NCI-H2171 treated with DMSO at 0.1 percent for 48 hours (cell line): ENCODE results near the gene SERPINB1.
"Not testable (repeated sequence)": the region's sequence is repeated elsewhere in the genome, so short reads cannot be mapped to it uniquely, and the experiment has no call there.

Source experiments
- DNase-seq: peaks from one replicate; lab custom pipeline; 2025; lab: John Stamatoyannopoulos, UW

SERPINB1 gene

DNA sequence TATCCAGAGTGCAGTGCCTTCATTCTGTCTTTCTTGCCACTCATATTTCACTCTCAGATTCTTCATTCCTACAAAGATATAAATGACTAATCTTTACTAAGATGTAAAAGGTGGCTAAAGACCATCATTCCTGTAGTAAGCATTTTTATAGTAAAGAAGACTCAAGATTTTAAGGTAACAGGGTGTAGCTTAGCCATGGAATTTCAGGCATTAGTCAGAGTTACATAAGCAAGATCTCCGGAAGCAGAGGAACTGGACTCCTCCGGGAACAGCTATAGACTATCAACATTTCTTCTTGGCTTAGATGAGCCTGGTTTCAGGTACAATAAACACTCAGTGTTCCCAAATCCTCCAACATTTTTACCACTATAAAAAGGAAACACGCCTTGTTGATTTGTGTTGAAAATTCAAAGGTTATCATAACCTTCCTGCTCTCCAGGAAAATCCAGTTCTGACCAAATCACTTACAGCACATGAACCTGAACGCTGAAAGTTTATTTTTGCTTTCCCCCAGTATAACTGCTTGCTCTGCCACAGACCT is 23.7 kb downstream of the SERPINB1 start:
- DNase-seq = no peak

DNA sequence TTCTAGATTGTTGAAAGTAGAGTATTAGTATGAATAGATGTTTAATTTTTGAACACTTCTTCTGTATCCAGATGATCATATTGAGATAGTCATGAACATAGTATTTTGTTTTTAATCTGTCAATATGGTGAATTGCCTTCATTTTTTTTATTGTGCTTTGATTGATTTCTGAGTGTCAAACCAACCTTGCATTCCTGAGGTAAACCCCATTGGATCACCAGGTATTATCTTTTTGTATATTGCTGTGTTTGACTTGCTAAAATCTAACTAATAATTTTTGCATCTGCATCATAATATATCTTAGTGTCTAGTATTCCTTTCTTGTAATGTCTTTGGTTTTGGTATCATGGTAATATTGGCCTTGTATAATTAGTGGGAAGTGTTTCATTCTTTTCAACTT is 25.5 kb downstream of the SERPINB1 start:
- no peak for DNase-seq

DNA sequence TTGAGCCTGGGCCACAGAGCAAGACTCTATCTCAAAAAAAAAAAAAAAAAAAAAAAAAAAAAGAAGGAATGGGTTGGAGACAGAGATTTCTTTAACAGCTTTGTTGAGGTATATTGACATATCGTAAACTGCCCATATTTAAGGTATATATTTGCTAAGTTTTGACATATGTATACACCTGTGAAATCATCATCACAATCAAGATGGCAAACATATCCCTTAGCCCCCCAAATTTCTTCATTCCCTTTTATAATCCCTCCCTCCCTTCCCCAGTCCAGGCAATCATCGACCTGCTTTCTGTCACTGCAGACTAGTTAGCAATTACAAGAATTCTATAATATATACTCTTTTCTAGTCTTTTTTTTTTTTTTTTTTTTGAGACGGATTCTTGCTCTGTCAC is 29.0 kb downstream of the SERPINB1 start:
- DNase-seq = no peak

DNA sequence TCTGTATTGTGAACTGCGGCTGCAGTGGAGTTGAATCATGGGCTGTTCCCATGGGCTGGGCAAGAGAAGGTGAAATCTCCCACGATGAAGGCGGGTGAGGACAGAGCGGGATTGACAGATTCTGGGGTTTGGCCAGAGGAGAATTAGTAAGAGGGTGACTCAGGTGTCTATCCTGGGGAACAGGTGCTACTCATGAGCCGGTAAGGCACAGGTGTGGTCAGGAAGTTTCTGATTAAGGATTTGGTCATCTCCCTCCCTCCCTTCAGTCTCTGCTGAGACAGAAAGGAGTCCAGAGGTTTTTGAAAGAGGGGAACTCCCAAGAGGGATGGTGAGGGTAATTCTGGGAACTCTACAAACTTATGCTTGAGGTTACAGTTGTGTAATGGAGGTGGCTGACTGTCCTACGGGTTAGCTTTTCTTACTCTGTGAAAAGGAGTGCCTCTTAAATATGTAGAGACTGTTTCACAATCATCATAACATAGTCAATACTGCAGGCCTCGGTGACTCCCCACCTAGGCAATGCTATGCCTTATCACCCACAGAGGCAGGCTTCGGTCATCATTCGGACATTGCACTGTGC is 31.5 kb downstream of the SERPINB1 start:
- no peak for DNase-seq

DNA sequence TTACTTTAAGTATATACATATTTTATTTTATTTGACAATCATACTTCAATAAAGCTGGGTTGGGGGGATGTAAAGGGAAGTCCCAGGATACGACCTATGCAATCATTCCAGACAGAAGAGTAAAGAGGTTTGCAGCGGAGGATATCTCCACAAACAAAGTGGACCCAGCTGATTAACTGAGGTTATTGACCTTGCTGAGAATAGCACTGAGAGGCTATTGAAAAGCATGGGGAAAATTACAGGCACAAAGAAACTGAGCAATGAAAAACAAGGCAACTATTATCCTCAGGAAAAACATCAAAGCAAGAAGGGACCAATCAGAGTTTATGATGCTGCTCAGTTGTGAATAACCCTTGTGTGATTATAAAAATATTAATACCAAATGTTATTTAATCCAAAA is 32.6 kb downstream of the SERPINB1 start:
- DNase-seq = no peak

DNA sequence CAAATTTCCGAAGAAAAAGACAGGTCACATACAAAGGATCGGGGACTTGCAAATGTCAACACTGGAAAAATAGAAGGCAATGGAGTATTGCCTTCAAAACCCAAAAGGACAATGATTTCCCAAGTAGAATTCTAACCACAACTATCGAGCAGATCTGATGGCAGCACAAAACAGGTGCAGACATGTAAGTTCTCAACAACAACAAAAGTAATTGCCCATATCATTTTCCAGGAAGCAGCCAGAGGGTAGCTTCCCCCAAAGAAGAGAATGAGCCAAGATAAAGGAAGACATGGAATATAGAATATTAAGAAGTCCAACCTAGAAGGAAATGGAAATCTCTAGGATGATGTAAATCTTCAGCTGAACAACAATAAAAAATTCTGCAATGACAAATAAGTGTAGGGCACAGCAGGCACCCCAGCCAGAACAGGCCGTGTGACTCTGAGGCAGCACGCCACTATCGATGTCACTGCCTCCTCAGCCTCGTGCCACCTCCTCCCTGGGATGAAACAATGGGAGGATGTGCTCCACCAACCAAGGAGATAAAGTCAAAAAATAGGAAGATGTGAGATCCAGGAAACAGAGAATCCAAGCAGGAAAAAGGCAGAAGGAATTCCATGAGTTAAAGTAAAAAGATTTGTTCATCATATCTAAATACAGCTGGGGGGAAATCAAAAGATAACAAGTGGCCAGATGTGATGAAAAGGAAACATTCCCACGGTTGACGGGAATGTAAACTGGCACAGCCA is 34.1 kb downstream of the SERPINB1 start:
- peak; percentile 70 for DNase-seq

DNA sequence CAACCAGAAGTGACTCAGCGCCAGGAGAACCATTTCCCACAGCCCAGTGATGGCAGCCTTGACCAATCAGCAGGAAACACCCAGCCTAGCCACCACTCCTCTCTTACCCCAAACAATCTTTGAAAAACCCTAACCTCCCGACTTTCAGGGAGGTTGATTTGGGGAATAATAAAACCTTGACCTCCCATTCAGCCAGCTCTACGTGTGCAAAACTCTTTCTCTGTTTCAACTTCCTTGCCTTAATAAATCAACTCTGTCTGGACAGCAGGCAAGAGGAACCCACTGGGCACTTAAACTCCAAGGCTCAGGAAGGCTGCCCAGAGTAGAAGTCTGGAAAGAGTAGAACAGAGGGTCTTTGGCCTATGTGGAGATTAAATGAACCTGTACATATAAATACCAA is 35.0 kb downstream of the SERPINB1 start:
- no peak for DNase-seq

DNA sequence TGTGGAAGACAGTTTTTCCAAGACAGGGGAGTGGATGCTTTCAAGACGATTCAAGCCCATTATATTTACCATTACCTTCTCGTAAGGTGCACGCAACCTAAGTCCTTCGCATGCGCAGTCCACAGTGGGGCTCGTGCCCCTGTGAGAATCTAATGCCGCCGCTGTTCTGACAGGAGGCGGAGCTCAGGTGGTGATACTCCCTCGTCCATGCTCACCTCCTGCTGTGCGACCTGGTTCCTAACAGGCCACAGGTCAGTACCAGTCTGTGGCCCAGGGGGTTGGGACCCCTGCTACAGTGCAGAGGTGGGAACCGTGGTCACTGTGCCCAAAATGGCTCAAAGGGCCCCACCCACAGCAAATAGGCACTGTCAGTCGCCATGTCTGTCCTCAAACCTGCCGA is 36.6 kb downstream of the SERPINB1 start:
- no peak for DNase-seq

DNA sequence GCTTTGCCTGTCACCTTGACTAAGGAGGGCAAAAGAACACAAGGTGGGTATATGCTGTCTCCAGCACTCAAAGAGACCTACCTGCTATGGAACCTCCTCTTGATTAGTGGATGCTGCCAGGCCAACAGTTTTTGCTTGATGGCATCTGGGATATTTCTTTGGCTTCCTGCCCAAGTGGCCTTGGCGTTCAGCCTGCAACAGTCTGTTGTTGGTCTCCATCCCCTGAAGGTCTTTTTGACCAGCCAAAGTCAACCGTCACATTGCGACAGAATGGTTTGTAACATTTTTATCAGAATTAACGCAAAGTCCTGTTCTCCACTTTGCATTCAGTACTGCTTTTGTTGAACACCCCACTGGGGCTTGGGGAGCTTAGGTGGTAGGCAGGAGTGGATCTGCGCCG is 37.1 kb downstream of the SERPINB1 start:
- no peak for DNase-seq

DNA sequence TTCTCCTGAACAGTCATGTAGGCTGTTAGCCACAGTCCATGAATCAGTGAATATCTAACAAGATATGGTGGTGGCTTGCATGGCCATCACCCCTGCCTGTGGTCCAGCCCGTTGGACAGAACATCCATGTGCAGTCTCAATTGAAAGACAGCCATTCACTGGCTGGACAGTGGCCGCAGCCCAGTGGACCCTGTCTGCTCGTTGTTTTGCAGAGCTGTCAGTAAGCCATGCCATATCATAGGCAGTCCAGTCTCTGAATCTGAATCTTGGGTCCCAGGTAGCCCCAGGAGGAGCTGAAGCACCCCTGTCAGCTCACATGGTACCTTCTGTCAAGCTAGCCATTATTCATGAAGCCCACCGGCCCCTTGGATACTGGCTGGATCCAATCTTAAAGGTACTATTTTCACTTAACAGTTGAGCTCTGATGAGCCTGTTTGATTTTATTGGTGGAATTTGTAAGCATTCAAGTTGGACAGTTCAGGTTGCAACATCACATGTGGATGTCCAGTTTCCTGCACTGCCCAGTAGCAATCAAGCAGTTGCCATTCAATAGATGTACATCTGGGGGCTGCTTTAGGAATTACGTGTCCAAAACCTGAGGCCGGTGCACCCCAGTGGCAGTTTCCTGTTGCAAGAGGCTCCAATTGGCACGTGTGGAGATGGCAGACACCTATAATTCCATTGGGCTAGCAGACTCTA is 37.8 kb downstream of the SERPINB1 start:
- no peak for DNase-seq

DNA sequence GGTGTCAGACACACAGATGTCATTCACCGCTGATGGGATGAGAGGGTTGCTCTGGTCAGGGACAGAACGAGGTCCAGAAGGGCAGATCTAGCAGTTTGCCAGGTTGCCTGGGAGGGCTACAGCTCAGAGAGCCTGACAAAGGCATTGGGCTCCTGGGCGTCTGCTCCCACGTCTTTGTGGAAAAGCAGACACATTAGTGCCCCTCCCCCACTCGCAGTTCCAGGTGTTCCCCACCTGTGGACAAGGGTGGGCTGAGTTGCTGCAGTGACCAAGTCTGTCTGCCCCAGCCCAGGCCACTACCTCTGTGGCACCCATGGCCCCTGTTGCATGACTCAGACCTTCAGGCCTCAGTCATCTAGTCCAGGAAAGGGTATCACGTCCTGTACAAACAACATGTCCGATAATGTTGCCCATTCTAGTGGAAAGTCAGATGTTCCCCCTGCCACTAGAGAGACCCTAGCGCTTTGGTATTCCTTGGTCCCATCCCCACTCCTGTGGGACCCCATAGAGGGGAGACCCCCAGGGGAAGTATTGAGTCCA is 39.1 kb downstream of the SERPINB1 start:
- no peak for DNase-seq

DNA sequence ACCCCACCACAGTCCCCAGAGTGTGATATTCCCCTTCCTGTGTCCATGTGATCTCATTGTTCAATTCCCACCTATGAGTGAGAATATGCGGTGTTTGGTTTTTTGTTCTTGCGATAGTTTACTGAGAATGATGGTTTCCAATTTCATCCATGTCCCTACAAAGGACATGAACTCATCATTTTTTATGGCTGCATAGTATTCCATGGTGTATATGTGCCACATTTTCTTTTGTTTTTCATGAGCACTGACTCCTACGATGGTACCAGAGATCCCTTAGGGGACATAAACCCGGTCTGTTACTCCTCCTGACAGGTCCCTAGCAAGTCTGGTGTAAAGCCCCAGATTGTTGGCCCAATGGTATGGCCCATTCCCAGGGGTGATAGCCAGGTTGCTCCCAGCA is 40.0 kb downstream of the SERPINB1 start:
- DNase-seq = not testable (repeated sequence)

DNA sequence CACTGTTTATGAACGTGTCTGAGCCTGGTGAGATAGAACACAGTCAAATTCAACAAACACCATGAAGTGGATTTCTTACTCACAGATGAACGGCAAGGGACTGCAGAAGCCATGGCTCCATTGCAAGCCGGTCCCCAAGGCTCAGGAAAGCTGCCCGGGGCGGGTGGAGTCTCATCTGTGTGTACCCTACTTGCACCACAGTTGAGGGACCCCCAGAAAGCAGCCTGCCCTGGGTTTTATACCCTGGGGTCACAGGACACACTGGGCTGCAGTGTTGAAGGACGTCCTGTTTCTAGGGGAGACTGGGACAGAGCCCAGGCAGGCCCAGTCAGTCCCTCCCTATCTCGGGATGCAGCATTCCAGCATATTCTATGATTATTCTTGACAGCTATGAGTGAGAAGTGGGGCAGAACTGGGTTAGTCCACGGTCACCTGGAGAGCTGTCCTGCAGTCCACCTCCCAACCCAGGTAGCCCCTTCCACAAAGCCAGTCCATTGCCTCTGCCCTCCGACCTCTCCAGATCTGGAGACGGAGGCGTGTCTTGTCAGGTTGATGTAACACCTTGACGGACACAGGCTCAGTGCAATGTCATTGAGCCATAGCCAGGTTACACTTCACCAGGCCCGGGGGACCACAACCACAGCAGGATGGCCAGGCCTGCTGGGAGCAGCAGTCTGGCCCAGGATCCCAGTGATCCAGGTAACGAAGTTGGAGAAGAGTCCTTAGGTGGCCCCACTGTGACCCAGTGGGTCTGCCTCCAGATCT is 40.9 kb downstream of the SERPINB1 start:
- DNase-seq = no peak

DNA sequence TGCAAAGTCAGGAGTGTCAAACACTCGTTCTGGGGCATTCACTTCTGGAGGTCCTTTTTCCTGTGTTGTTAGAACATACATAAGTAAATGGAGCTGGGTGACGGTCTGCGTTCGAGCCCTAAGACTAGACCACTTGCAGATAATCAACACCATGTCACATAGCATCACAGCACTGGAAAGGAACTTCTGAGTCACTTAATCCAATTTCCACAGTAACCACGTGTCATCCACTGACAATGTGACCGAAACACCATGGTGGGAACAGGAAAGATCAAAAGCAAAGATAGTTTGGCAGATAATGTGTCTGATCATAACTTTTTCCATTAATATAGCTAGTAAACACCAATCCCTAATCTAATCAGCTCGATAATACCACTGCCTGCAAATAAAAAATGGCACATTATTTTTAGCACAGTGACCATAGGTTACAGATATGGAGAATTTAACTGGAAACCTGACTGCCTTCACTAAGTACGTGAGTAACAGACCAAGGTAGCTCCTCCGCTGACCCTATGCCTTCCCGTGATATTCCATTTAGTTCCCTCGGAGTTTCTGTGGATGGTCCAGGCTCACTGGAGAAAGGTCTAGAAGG is 41.6 kb downstream of the SERPINB1 start:
- no peak for DNase-seq

DNA sequence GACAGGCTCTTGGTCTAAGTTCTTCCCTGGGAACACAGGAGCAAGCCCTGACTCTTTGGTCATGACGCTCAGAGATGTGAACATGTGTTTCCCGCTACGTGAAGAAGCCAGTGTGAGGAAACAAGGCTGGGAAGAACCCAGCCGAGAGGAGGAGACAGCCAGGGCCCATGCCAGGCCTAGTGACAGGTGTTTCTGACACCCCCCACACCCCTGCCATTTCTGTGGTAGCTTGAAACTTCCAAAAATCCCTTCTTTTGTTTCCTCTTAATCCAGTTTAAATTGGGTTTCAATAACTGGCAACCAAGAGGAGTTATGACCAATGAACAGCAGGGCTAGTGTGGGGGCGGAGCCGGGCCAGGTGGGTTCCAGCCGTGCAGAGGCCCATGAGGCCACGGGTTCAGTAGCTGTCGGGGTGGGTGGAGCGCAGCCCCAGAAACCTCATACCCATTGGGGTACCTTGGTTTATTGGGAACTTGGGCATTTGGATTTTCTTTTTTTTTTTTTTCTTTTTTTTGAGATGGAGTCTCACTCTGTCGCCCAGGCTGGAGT is 43.0 kb downstream of the SERPINB1 start:
- no peak for DNase-seq

DNA sequence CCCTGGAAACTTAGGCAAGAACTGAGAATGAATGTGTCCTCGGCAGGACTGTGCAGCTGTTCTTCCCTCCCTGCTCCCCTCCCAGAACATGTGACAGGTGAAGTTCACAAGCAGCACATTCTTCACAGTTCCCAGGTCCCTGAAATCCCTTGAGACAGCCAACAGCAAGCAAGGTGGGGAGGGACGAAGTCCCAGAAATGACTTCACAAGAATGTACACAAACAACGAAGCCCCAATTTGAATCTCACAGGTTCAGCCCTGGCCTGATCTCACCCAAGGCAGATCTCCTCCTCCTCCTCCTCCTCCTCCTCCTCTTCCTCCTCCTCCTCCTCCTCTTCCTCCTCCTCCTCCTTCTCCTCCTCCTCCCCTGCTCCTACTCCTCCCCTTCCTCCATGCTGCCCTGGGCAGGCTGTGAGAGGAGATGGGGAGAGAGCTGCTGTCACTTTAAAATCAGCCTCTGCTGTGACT is 44.1 kb downstream of the SERPINB1 start:
- peak; percentile 57 for DNase-seq

DNA sequence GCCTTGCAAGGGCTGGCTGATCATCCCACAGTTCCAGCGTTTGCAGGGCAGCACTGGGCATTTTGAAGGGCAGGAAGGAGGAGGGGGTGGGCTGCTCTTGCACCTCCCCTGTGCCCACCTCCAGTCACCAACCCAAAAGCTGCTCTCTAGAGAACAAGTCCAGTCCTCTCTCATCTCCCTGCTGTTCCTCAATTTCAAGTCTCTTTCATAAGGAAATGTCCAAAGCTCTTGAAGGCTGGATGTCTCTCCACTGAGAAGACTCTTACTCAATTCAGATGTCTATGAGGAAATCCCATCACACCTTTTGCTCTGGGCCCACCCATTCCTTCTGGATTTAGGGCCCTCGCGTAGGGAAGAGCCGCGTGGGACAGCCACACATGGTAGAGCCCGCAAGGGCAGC is 44.8 kb downstream of the SERPINB1 start:
- DNase-seq = no peak

DNA sequence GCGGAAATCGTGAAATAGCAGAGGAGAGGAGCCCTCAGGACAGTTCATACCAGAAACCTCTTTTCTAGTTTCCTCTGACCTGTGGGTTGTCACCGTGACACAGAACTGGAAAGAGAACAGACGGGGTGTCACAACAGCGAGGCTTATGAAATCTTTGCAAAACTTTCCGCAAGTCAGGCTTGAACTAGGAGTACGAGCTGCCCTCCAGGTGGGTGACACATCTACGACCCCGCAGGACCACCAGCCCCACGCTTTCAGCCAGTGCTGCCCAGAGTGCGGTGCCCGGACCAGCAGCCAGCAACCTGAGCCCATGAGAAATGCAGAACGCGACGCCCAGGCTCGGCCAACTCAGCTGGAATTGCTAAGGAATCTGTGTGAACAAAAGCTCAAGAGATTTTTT is 45.7 kb downstream of the SERPINB1 start:
- no peak for DNase-seq

DNA sequence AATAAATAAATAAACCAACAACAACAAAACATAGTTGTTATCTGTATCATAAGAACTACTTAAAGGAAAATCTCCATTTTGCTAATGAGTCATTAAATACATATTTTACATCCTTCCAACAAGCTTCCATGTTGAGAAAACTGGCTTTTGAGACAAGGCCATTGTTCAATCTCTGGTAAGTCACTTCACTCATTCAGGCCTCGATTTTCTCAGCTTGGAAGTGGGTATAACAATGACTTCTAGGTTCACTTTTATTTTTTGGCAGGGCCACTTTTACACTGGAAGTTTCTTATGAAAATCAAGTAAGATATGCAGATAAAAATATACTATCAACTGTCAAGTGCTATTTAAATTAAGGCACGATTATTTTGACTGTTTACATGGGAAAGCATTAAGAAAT is 46.5 kb downstream of the SERPINB1 start:
- DNase-seq = no peak

DNA sequence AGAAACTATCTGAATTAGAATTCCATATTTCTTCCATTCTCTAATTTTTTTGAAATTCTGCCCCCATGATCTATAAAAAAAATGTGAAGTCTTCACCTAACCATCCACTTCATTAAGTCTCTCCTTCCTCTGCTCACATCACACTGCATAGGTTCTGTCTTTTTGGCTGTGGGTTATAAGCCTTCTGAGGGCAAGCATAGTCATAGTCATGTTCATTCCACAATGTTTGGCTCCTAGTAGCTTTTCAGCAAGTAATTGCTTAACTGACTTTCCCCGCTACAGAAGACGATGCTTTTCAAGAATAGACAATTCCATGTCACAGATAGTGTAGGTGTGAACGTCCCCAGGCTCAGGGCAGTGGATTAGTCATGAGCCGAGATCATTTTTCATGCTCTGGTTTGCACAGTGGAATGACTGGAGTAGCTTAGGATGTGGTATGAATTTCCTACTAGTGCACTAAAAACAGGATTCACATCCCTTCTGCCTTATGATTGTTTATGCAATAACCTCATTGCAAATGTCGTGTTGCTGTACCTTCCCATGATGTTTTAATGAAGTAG is 47.4 kb downstream of the SERPINB1 start:
- DNase-seq = no peak
